ENCODE data around the gene NDUFA11.

The NDUFA11 gene

GRCh38 chr19:5905114-5905778 is 1.7 kb upstream of the NDUFA11 start:
- DNase-seq: no peak

GRCh38 chr19:5904352-5905113 is 943 bp upstream of the NDUFA11 start, which contains the start of gene VMAC:
TSS of gene VMAC (plus strand) at chr19:5904872. CDS start at chr19:5904891, 19 bp downstream.
- DNase-seq: peak; percentile 100

- DNase-seq: peak; percentile 60
Observed at GRCh38 chr19:5903056-5903623, 450 bp downstream of the NDUFA11 start.

- no peak for DNase-seq
Observed at GRCh38 chr19:5900976-5901375, 2.6 kb downstream of the NDUFA11 start.

- no peak for DNase-seq
Observed at GRCh38 chr19:5899728-5900526, 3.7 kb downstream of the NDUFA11 start.

GRCh38 chr19:5897189-5897969 is 6.2 kb downstream of the NDUFA11 start:
- no peak for DNase-seq

GRCh38 chr19:5896365-5897076 is 7.1 kb downstream of the NDUFA11 start:
- no peak for DNase-seq

GRCh38 chr19:5895890-5896289 is 7.7 kb downstream of the NDUFA11 start:
- no peak for DNase-seq

- no peak for DNase-seq
Observed at GRCh38 chr19:5895409-5895808, 8.2 kb downstream of the NDUFA11 start.

- no peak for DNase-seq
Observed at GRCh38 chr19:5894704-5895349, 8.8 kb downstream of the NDUFA11 start.

GRCh38 chr19:5893907-5894703 is 9.5 kb downstream of the NDUFA11 start:
- DNase-seq: peak; percentile 95

GRCh38 chr19:5893296-5893903 is 10.2 kb downstream of the NDUFA11 start:
- DNase-seq: no peak

GRCh38 chr19:5892772-5893275 is 10.8 kb downstream of the NDUFA11 start:
- DNase-seq: no peak

- DNase-seq: peak; percentile 62
Observed at GRCh38 chr19:5891938-5892771, 11.4 kb downstream of the NDUFA11 start.

GRCh38 chr19:5891572-5891937 is 12.0 kb downstream of the NDUFA11 start:
- no peak for DNase-seq

- no peak for DNase-seq
Observed at GRCh38 chr19:5890099-5890498, 13.5 kb downstream of the NDUFA11 start.

GRCh38 chr19:5889288-5889971 is 14.2 kb downstream of the NDUFA11 start:
- DNase-seq: no peak

Measured in hematopoietic multipotent progenitor cell treated with erythropoietin and hydrocortisone succinate and interleukin-3 and kit ligand, for 4 days (in vitro differentiated cells).